ENCODE data around the gene HEPACAM2.

- no peak for TF ChIP-seq CTCF (IDR thresholded peaks at IDR 0.05)
- no peak for TF ChIP-seq POLR2A (IDR thresholded peaks at IDR 0.05)
- TF ChIP-seq POLR2AphosphoS5 (IDR thresholded peaks at IDR 0.05): no peak
Measured at GRCh38 chr7:93226310-93226709, at the start of gene HEPACAM2.

Measured in prostate gland (tissue), 2 donors.